HG02798 (cell line): Measurements from ENCODE around the gene RARRES2.

Experiments
- ATAC-seq: cut with Tn5 transposase; IDR thresholded peaks from one replicate; pipeline ENCODE4 v1.9.1; 2021; ENCODE audit warnings: mild to moderate bottlenecking; ENCODE audit not compliant: unreplicated experiment, poor library complexity

Gene RARRES2

DNA sequence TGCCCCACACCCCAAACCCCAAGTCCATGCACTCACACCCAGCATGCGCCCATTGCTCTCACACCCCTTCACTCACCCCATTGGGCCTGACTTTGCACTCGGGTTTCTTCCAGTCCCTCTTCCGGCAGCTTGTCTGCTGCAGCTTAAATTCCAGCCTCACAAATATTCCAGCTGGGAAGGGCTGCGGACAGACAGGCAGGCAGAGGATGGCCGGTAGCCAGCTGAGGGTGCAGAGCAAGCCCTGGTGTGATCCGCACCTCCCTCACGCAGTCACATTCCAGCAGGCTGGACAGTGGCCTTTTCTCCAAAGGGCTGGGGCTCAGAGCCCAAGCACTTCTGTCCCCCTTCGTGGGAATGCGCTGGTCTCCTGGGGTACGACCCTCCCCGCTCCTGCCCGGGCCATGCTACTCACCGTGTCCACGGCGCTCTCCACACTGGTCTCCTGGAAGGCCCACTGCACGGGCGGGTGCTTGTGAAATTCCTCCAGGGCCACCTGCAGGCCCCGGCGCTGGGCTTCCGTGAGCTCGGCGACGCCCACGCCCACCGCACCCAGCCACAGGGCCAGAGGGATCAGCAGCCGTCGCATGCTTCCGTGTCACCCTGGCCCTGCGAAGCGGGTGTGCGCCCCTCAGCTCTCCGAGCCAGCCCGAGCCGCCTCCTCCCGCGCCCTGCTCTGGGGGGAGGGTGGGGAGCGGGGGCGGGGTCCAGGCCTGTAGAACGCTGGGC, 1.2 kb downstream of the RARRES2 start:
- no peak for ATAC-seq

GRCh38 chr7:150339409-150339809, 2.0 kb downstream of the RARRES2 start:
- no peak for ATAC-seq

DNA sequence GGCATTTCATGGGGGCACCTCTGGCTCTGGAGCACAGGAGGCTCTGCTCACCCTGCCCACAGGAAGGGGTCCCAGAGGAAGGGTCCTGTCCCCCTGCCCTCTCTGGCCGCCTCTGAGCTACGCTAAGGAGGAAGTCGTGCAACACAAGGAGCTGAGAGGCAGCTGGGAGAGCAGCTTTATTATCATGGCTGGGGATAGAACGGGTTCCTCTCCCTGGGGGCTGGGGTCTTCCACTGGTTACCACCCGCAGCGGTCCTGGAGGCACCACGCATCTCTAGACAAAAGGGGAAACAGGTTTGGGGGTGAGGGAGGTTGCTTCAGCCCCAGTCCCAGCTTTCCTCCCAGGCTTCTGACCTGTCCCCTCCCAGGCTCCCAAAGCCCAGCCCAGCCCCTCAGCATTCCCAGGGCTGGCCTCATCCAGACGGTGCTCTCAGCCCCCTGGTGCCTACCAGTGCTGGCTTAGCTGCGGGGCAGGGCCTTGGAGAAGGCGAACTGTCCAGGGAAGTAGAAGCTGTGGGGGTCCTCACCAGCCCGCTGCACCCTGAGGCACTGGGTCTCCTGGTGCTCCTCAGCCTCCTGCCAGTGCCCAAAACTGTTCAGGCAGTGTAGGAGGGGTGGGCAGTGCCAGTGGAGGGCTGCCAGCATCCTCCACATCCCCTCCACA, 3.1 kb downstream of the RARRES2 start:
- no peak for ATAC-seq

DNA sequence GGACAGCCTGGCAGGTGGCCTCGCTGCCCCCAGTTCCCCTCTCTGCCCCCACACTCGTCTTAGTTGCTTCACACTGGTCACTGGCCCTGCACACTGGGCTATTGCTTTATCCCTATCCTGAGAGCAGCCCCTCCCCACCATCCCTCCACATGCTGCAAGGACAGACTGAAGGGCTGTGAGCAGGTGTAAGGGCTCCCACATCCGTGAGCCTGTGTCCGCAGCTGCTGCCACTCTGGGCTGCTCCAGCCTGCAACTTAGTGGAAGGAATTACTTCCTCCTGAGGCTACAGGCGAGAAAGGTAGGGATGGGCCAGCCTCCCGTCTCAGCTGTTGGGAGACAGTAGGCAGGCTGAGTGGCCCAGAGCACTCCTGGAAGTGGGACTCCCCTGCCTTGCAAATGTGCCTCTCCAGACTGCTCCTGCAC, 3.8 kb downstream of the RARRES2 start:
- no peak for ATAC-seq

DNA sequence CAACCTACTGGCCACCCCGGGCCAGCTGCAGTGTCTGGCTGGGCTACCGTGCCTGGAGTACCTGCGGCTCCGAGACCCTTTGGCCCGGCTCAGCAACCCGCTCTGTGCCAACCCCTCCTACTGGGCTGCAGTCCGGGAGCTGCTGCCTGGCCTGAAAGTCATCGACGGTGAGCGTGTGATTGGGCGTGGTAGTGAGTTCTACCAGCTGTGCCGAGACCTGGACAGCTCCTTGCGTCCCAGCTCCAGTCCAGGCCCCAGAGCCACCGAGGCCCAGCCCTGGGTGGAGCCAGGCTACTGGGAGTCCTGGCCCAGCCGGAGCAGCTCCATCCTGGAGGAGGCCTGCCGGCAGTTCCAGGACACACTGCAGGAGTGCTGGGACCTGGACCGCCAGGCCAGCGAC, 4.2 kb downstream of the RARRES2 start:
- no peak for ATAC-seq

GRCh38 chr7:150336746-150337145, 4.7 kb downstream of the RARRES2 start:
- ATAC-seq = no peak

GRCh38 chr7:150335774-150336112, 5.7 kb downstream of the RARRES2 start:
- ATAC-seq = no peak

DNA sequence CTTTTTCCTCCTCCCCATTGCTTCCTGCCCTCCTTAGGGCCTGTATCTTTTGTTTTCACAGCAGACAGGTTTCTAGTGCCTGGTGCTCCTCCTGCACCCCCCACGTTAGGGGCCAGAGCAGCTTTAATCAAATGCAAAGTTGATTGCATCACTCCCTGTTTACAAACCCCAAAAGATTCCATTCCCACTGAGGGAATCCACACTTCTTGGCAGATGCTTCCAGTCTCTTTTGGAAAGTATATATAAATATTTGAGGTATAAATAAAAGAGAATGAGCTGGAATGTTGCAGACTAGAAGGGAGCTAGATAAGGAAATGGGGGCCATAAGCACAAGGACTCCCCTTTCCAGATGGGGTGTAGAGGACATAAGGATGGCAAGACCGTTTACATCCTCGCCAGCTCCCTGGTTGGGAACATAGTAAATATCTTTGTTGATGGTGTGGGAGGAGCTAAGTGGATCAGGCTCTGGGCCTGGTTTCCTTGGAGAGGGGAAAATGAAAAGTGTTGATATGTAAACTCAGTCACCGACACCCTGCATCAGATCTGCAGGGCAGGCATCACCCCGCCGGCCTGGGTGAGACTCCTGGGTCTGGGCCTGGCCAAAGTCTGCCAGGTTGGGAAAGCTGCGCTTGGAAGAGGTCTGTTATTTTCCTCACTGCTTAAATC, 6.2 kb downstream of the RARRES2 start:
- ATAC-seq = no peak

DNA sequence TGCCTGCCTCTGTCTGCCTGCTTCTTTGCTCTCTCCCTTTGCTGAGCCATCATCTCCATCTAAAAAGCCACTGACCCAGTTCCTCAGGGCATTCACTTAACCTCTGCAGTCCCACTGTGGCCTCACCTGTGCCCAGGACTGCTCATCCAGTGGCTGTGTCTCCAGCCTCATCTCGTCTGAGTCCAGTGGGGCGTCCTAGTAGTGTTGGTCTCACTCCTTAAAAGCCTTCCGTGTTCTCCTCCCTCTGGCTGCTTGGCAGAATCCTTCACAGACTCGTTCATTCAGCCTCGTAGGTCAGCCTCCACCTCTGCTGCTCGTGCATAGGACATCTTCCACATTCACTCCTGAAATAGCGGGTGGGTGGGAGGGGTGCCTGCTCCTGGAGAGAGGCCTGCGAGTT, 7.3 kb downstream of the RARRES2 start:
- ATAC-seq = no peak

- ATAC-seq = no peak
Measured at GRCh38 chr7:150333659-150334058, 7.8 kb downstream of the RARRES2 start.

GRCh38 chr7:150332852-150333635, 8.4 kb downstream of the RARRES2 start:
- ATAC-seq = no peak

DNA sequence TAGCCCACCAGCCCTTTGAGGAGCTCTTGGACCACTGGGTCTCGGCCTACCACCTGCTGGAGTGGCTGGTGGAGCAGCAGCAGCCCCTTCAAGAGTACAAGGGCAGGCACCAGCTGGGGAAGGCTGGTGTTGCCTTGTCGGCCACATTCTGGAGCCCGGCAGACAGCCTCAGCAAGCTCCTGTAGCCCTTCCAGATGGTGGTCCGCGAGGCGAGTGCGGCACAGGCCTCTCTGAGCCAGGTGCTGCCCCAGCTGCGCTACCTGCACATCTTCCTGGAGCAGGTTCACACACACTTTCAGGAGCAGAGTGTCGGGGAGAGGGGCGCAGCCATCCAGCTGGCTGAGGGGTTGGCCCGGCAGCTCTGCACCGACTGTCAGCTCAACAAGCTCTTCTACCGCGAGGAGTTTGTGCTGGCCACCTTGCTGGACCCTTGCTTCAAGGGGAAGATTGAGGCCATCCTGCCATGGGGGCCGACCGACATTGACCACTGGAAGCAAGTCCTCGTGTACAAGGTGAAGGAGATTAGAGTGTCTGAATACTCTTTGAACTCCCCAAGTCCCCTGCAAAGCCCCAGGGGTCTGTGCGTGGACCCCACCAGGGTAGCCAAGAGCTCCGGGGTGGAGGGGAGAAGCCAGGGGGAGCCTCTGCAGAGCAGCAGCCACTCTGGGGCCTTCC, 11.1 kb downstream of the RARRES2 start:
- ATAC-seq = no peak

- ATAC-seq = no peak
Measured at GRCh38 chr7:150329331-150330120, 11.9 kb downstream of the RARRES2 start.

DNA sequence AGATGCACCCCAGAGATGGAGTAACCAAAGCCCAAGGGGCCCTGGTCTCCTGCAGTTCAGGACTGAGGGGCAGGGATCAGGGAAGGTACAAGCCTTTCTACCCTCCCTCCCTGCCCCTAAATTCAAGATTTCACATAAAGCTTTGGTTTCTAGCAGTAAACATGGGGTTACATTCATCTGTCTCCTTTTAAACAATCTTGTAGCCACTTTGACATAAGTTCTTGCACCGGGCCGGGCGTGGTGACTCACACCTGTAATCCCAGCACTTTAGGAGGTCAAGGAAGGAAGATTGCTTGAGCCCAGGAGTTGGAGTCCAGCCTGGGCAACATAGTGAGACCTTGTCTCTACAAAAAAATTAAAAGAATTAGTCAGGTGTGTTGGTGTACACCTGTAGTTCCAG, 14.1 kb downstream of the RARRES2 start:
- ATAC-seq = no peak

DNA sequence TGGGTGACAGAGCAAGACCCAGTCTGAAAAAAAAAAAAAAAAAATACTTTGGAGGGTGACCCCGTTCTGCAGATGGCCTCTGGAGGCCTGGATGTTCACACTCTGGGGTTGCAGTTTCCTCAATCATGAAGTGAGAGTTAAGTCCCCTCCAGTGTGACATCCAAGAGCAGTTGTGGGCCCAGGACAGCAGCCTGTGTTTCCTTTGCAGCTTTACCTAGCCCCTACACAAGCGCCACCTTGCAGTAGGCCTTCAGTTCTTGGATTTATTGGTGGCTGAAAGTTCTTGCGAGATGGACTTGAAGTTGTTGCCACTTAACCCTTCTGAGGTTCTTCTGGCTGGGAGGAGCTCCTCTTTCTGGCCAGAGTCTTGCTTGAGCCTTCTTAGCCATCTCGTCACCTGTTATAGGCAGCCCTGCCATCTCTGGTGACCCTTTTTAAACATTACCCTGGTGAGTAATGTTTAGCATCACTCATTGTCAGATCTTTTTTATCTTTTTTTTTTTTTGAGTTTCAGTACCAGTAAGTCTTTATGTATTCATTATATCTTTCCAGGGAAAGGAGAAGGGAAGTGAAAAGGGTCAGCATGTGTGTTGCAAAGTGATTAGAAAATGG, 14.7 kb downstream of the RARRES2 start:
- no peak for ATAC-seq

DNA sequence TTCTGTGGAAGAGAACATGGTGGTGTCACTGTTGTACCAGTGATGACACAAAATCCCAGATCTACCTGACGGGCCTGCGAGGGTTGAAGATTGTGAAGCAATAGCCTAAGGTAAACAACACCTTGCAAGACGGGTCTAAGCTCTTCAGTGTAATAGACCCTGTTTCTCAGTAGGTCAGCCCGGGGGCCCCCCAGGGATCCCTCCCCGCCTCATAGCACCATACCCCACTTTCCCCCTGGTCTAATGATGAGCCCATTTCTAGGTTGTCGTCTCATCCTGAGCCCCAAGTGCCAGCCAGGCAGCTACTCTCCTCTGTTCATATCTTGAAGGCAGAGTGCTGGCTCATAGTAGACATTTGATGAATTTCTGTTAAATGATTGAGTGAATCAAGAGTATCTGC, 15.5 kb downstream of the RARRES2 start:
- ATAC-seq = no peak

DNA sequence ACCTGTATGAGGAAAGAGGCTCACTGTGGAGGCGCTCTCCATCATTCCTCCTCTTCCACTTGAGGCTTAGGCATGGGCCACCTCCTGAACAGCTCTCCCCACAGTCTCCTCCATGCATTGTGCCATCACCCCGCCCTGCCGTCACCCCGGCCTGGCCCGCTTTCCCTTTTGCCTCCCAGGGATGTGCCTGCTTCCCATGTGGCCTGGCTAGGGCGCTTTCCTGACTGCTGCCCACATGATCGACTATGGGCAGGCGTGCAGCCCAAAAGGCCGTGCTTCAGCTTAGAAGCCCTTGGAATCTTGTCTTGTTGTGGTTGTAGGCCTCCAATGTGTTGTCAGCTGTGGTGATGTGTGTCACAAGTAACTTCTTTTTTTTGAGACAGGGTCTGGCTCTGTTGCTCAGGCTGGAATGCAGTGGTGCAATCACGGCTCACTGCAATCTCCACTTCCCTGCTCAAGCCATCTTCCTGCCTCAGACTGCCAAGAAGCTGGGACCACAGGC, 16.3 kb downstream of the RARRES2 start:
- ATAC-seq = no peak

GRCh38 chr7:150324373-150324961, 17.0 kb downstream of the RARRES2 start:
- no peak for ATAC-seq
